WERI-Rb-1 (cell line): ENCODE data around the gene STAB1.

Experiments used
- DNase-seq: peaks from one replicate; pipeline ENCODE4 v3.0.0-alpha.2; 2020
- H3K27ac ChIP-seq: fragments of 250-450 bp; sonication (Bioruptor Pico); 2 replicates; pipeline ENCODE4 v1.5.1; 2020; ENCODE audit warnings: mild to moderate bottlenecking, moderate library complexity
- H3K27me3 ChIP-seq: fragments of 250-450 bp; sonication (Bioruptor Pico); 2 replicates; pipeline ENCODE4 v1.5.1; 2021; ENCODE audit warnings: mild to moderate bottlenecking, low read depth, moderate library complexity; ENCODE audit not compliant: insufficient read depth, severe bottlenecking
- H3K36me3 ChIP-seq: fragments of 250-450 bp; sonication (Bioruptor Pico); 2 replicates; pipeline ENCODE4 v1.5.1; 2020; ENCODE audit warnings: mild to moderate bottlenecking, moderate library complexity
- H3K4me3 ChIP-seq: 2 replicates; pipeline ENCODE4 v1.5.1; 2011; ENCODE audit warnings: low read depth, mild to moderate bottlenecking, control low read depth, low read length
- H3K9me3 ChIP-seq: fragments of 250-450 bp; sonication (Bioruptor Pico); 2 replicates; pipeline ENCODE4 v1.5.1; 2021; ENCODE audit warnings: mild to moderate bottlenecking, moderate library complexity; ENCODE audit not compliant: severe bottlenecking
- CTCF ChIP-seq: IDR thresholded peaks from 2 replicates; pipeline ENCODE4 v1.5.1; 2011; ENCODE audit warnings: low read depth, mild to moderate bottlenecking, control low read depth, inconsistent platforms, low read length

STAB1 gene

GRCh38 chr3:52537726-52538421, 42.7 kb downstream of the STAB1 start:
- Histone ChIP-seq H3K27ac (no peak overlapping the region), H3K4me3 (peak overlapping the region; percentile 79; the same call in 1 of the 2 replicates), H3K27me3 (no peaks in the 10 kb centered on the region)

GRCh38 chr3:52539010-52539653, 44.0 kb downstream of the STAB1 start:
- no peaks in the 10 kb centered on the region for H3K9me3 ChIP-seq
- no peak overlapping the region for H3K27ac ChIP-seq
- peaks cover 24% of the 10 kb centered on the region for H3K36me3 ChIP-seq
- H3K4me3 ChIP-seq, result no peak overlapping the region
- DNase-seq, result no peak
- H3K27me3 ChIP-seq, result no peaks in the 10 kb centered on the region
- TF ChIP-seq CTCF, result no peak

More at GRCh38 chr3:52537726-52538421, 42.7 kb downstream of the STAB1 start:
- no peak for TF ChIP-seq CTCF
- peaks cover 16% of the 10 kb centered on the region for H3K36me3 ChIP-seq
- DNase-seq, result no peak
- H3K9me3 ChIP-seq, result no peaks in the 10 kb centered on the region

- no peak overlapping the region for H3K4me3 ChIP-seq
- no peaks in the 10 kb centered on the region for H3K9me3 ChIP-seq
- TF ChIP-seq CTCF, result no peak
- H3K27me3 ChIP-seq, result no peaks in the 10 kb centered on the region
- peaks cover 29% of the 10 kb centered on the region for H3K36me3 ChIP-seq
- no peak overlapping the region for H3K27ac ChIP-seq
- no peak for DNase-seq
Measured at GRCh38 chr3:52541050-52541449, 45.9 kb downstream of the STAB1 start.

- Histone ChIP-seq H3K27ac (peak overlapping the region; percentile 39; the same call in 1 of the 2 replicates), H3K9me3 (no peaks in the 10 kb centered on the region), H3K36me3 (peaks cover 58% of the 10 kb centered on the region), H3K4me3 (no peak overlapping the region), H3K27me3 (no peaks in the 10 kb centered on the region)
- DNase-seq, result no peak
- TF ChIP-seq CTCF, result no peak
Measured at GRCh38 chr3:52544937-52545336, 49.8 kb downstream of the STAB1 start.

- TF ChIP-seq CTCF, result no peak
- Histone ChIP-seq H3K9me3 (no peaks in the 10 kb centered on the region), H3K4me3 (no peak overlapping the region), H3K36me3 (peaks cover 64% of the 10 kb centered on the region), H3K27ac (no peak overlapping the region), H3K27me3 (no peaks in the 10 kb centered on the region)
- DNase-seq, result no peak
Measured at GRCh38 chr3:52546111-52546901, 51.2 kb downstream of the STAB1 start.
